HCT116 (cell line): Measurements from ENCODE around the gene PACRG. TPM values are rescaled to one million over a fixed set of nuclear protein-coding genes. Genes with fewer than 3 reads are reported as not detected.

Experiments used
- ATAC-seq: fragments of 200-7000 bp; cut with Tn5 transposase; 2 replicates; pipeline ENCODE4 v1.9.1; 2020; ENCODE audit warnings: mild to moderate bottlenecking, moderate library complexity
- BruUV-seq: library from RNA; stranded (reverse); fragments of 400-500 nt; replicated peaks from 2 replicates; lab custom pipeline; 2021; lab: Mats Ljungman, UMichigan
- CTCF ChIA-PET: fragments of 300-600 bp; sonication (Branson Sonifier 250); formaldehyde crosslinking; loops from one replicate; lab custom pipeline; 2021; ENCODE audit warnings: antibody characterized with exemption; lab: Charles Lee
- POLR2A ChIA-PET: fragments of 300-600, 350-600 bp; sonication (Branson Sonifier 250); formaldehyde crosslinking; loops from one replicate; lab custom pipeline; 2021; ENCODE audit warnings: antibody characterized with exemption; lab: Charles Lee
- RAD21 ChIA-PET, 2 experiments: fragments of 300-600 bp; sonication (Branson Sonifier 250); formaldehyde crosslinking; loops; one replicate each; lab custom pipeline; 2023; ENCODE audit warnings: low total read pairs in 2 of 2; ENCODE audit not compliant: uncharacterized antibody in 2 of 2, unreplicated experiment in 2 of 2, low non-redundant PET in 1 of 2; lab: Charles Lee
- DNase-seq: peaks from one replicate; pipeline ENCODE4 v3.0.0-alpha.2; 2010; ENCODE audit warnings: low read depth, low spot score
- H2AFZ ChIP-seq: fragments of 200-600 bp; shearing (Covaris generic), sonication (generic); 2 replicates; pipeline ENCODE4 v1.6.1; 2017; ENCODE audit warnings: low read depth, mixed run types, mixed read lengths, antibody characterized with exemption, low read length; ENCODE audit not compliant: poor library complexity, severe bottlenecking
- H3K27ac ChIP-seq: 2 replicates; pipeline ENCODE4 v1.5.1; 2012; ENCODE audit warnings: low read depth, low read length
- H3K27me3 ChIP-seq: fragments of 200-600 bp; sonication (generic); 2 replicates; pipeline ENCODE4 v1.6.1; 2016; ENCODE audit warnings: mixed run types, low read length, mixed read lengths; ENCODE audit not compliant: insufficient read depth
- H3K36me3 ChIP-seq, 2 experiments: fragments of 200-500 bp in 1 of 2; fragments of 200-600 bp in 1 of 2; sonication (Bioruptor generic) in 1 of 2; sonication (generic) in 1 of 2; 2 replicates each; pipeline versions ENCODE4 v1.5.1 to v1.6.1; 2014 to 2016; ENCODE audit warnings: low read length in 2 of 2, inconsistent platforms in 1 of 2, mixed read lengths in 1 of 2, mixed run types in 1 of 2; ENCODE audit not compliant: insufficient read depth in 2 of 2, control insufficient read depth in 1 of 2
- H3K4me1 ChIP-seq, 2 experiments: fragments of 200-600 bp in 1 of 2; sonication (generic) in 1 of 2; 2 replicates each; pipeline versions ENCODE4 v1.5.1 to v1.6.1; 2012 to 2017; ENCODE audit warnings: low read length in 2 of 2, inconsistent platforms in 1 of 2, mild to moderate bottlenecking in 1 of 2, mixed read lengths in 1 of 2, mixed run types in 1 of 2, moderate library complexity in 1 of 2; ENCODE audit not compliant: insufficient read depth in 2 of 2, control insufficient read depth in 1 of 2
- H3K4me2 ChIP-seq: fragments of 200-600 bp; sonication (generic); 2 replicates; pipeline ENCODE4 v1.6.1; 2017; ENCODE audit warnings: mixed run types, low read length, mixed read lengths
- H3K4me3 ChIP-seq, 2 experiments: fragments of 200-600 bp in 1 of 2; sonication (generic) in 1 of 2; replicated peaks in 1 of 2; 2 replicates each; pipeline ENCODE4 v1.5.1; 2011 to 2016; ENCODE audit warnings: low read length in 2 of 2, control low read depth in 1 of 2, low read depth in 1 of 2, mild to moderate bottlenecking in 1 of 2, mixed read lengths in 1 of 2, mixed run types in 1 of 2
- H3K79me2 ChIP-seq: fragments of 200-600 bp; sonication (generic); 2 replicates; pipeline ENCODE4 v1.6.1; 2017; ENCODE audit warnings: mild to moderate bottlenecking, mixed run types, low read length, moderate library complexity, mixed read lengths; ENCODE audit not compliant: insufficient read depth
- H3K9ac ChIP-seq: fragments of 200-600 bp; sonication (generic); 2 replicates; pipeline ENCODE4 v1.6.1; 2016; ENCODE audit warnings: low read length, mixed read lengths
- H3K9me2 ChIP-seq: fragments of 200-600 bp; sonication (generic), shearing (Covaris generic); 2 replicates; pipeline ENCODE4 v1.6.1; 2017; ENCODE audit warnings: mixed run types, mild to moderate bottlenecking, moderate library complexity; ENCODE audit not compliant: insufficient read depth
- H3K9me3 ChIP-seq, 2 experiments: fragments of 200-500 bp in 1 of 2; fragments of 200-600 bp in 1 of 2; sonication (Bioruptor generic) in 1 of 2; sonication (generic) in 1 of 2; 2 replicates each; pipeline ENCODE4 v1.6.1; 2014 to 2017; ENCODE audit warnings: low read length in 2 of 2, mixed read lengths in 2 of 2, inconsistent platforms in 1 of 2, low read depth in 1 of 2, mild to moderate bottlenecking in 1 of 2, mixed run types in 1 of 2, moderate library complexity in 1 of 2; ENCODE audit not compliant: control insufficient read depth in 1 of 2, insufficient read depth in 1 of 2
- H4K20me1 ChIP-seq: fragments of 200-600 bp; sonication (generic), shearing (Covaris generic); 2 replicates; pipeline ENCODE4 v1.6.1; 2017; ENCODE audit warnings: mixed run types, mild to moderate bottlenecking, moderate library complexity; ENCODE audit not compliant: insufficient read depth
- ATF3 ChIP-seq: IDR thresholded peaks from 2 replicates; pipeline ENCODE4 v1.6.1; 2012
- CEBPB ChIP-seq: IDR thresholded peaks from 2 replicates; pipeline ENCODE4 v1.6.1; 2012; ENCODE audit warnings: low read depth
- EGR1 ChIP-seq: IDR thresholded peaks from 2 replicates; pipeline ENCODE4 v1.6.1; 2012; ENCODE audit warnings: low read depth
- EZH2phosphoT487 ChIP-seq: fragments of 200-600 bp; IDR thresholded peaks from 2 replicates; pipeline ENCODE4 v1.6.1; 2018; ENCODE audit warnings: antibody characterized with exemption, borderline replicate concordance
- FOSL1 ChIP-seq: IDR thresholded peaks from 2 replicates; pipeline ENCODE4 v1.6.1; 2012; ENCODE audit warnings: low read depth
- POLR2A ChIP-seq: IDR thresholded peaks from 2 replicates; pipeline ENCODE4 v1.7.0; 2011; ENCODE audit warnings: borderline replicate concordance; ENCODE audit not compliant: insufficient read depth, insufficient read length; ENCODE audit errors: extremely low read depth
- TCF7L2 ChIP-seq: IDR thresholded peaks from 2 replicates; pipeline ENCODE4 v1.7.0; 2011; ENCODE audit warnings: borderline replicate concordance, inconsistent platforms; ENCODE audit not compliant: insufficient read depth, insufficient read length; ENCODE audit errors: extremely low read depth
- YY1 ChIP-seq: IDR thresholded peaks from 2 replicates; pipeline ENCODE4 v1.6.1; 2011; ENCODE audit warnings: low read length, low read depth, moderate library complexity, mild to moderate bottlenecking; ENCODE audit not compliant: insufficient replicate concordance; ENCODE audit errors: extremely low read depth
- ZFX ChIP-seq: fragments of 450-650 bp; IDR thresholded peaks from 2 replicates; pipeline ENCODE4 v1.6.1; 2017
- ZNF274 ChIP-seq: fragments of 200-500 bp; sonication (Bioruptor generic); IDR thresholded peaks from 2 replicates; pipeline ENCODE4 v1.6.1; 2014; ENCODE audit warnings: mild to moderate bottlenecking, low read depth, low read length, inconsistent platforms
- intact Hi-C: fragments of 100-400 bp; cut with micrococcal nuclease; formaldehyde crosslinking; loops from 2 replicates; pipeline ENCODE4 v1.10.0; 2022
- total RNA-seq: library from RNA; stranded (reverse); gene quantifications from one replicate; pipeline ENCODE4 v1.2.1, GENCODE V29; 2021; ENCODE audit not compliant: unreplicated experiment

The PACRG gene
- total RNA-seq, 1 experiment from 2014 or later, result 0.71 TPM

- no peaks in the 10 kb centered on the region for H3K4me1 ChIP-seq
- no peak overlapping the region for H3K4me3 ChIP-seq
- intact Hi-C loops, result no loop called here
- no peaks in the 10 kb centered on the region for H3K79me2 ChIP-seq
- ATAC-seq (no peak), DNase-seq (no peak)
- no TSS peak for BruUV-seq
- H3K9ac ChIP-seq, result no peak overlapping the region
- no peaks in the 10 kb centered on the region for H4K20me1 ChIP-seq
- no peak overlapping the region for H2AFZ ChIP-seq
- ChIA-PET POLR2A (no interaction called here), CTCF (no interaction called here), RAD21 (no interaction called here)
- H3K4me2 ChIP-seq, result no peak overlapping the region
- no peaks in the 10 kb centered on the region for H3K9me2 ChIP-seq
- H3K27ac ChIP-seq, result no peak overlapping the region
- H3K36me3 ChIP-seq, result no peaks in the 10 kb centered on the region
- TF ChIP-seq ZFX, result no peak
- TF ChIP-seq EZH2phosphoT487, result no peak
- no peak for TF ChIP-seq TCF7L2
- no peak for TF ChIP-seq FOSL1
- no peak for TF ChIP-seq POLR2A
- no peak for TF ChIP-seq ZNF274
- TF ChIP-seq EGR1, result no peak
- TF ChIP-seq CEBPB, result no peak
- no peaks in the 10 kb centered on the region for H3K27me3 ChIP-seq
- H3K9me3 ChIP-seq, result no peaks in the 10 kb centered on the region
These were observed 513.9 kb downstream of the PACRG start for GRCh38 chr6:163241683-163242082.

GRCh38 chr6:163243083-163243482, 515.3 kb downstream of the PACRG start:
- H2AFZ ChIP-seq, result no peak overlapping the region
- ChIA-PET POLR2A (no interaction called here), RAD21 (no interaction called here), CTCF (no interaction called here)
- H3K4me3 ChIP-seq, result no peak overlapping the region
- no peak overlapping the region for H3K4me2 ChIP-seq
- H3K4me1 ChIP-seq, result no peaks in the 10 kb centered on the region
- BruUV-seq, result no TSS peak
- H3K79me2 ChIP-seq, result no peaks in the 10 kb centered on the region
- no peaks in the 10 kb centered on the region for H3K27me3 ChIP-seq
- no peaks in the 10 kb centered on the region for H4K20me1 ChIP-seq
- H3K9me2 ChIP-seq, result no peaks in the 10 kb centered on the region
- no peak overlapping the region for H3K27ac ChIP-seq
- H3K36me3 ChIP-seq, result no peaks in the 10 kb centered on the region
- no peak overlapping the region for H3K9ac ChIP-seq
- intact Hi-C loops, result no loop called here
- ATAC-seq, result no peak; the same call in 1 of the 2 replicates
- no peaks in the 10 kb centered on the region for H3K9me3 ChIP-seq
- no peak for TF ChIP-seq YY1
- no peak for TF ChIP-seq ATF3
- DNase-seq, result no peak
